HG02623 (cell line): ENCODE results near the gene MRPL24.

Experiments used
- ATAC-seq: cut with Tn5 transposase; IDR thresholded peaks from one replicate; pipeline ENCODE4 v1.9.1; 2021; ENCODE audit warnings: moderate library complexity; ENCODE audit not compliant: unreplicated experiment

The MRPL24 gene

DNA sequence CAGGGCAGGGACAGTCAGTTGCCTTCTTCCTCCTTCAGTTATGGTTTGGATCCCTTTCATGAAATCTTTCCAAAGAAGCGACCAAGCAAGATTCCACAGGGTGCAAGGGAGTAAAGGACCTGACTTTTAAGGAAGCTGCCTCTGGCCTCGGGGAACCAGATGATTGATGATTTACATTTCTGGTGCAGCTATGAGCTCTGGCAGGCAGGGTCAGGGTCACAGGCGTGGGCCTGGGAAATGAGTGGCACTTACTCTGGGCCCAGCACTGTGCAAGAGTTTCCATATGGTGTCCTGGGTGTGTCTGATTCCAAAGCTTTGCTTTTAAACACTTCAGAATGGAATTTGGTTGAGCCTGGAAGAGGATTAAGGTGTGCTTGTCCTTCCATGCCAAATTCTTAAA is 28.3 kb downstream of the MRPL24 start:
- no peak for ATAC-seq

DNA sequence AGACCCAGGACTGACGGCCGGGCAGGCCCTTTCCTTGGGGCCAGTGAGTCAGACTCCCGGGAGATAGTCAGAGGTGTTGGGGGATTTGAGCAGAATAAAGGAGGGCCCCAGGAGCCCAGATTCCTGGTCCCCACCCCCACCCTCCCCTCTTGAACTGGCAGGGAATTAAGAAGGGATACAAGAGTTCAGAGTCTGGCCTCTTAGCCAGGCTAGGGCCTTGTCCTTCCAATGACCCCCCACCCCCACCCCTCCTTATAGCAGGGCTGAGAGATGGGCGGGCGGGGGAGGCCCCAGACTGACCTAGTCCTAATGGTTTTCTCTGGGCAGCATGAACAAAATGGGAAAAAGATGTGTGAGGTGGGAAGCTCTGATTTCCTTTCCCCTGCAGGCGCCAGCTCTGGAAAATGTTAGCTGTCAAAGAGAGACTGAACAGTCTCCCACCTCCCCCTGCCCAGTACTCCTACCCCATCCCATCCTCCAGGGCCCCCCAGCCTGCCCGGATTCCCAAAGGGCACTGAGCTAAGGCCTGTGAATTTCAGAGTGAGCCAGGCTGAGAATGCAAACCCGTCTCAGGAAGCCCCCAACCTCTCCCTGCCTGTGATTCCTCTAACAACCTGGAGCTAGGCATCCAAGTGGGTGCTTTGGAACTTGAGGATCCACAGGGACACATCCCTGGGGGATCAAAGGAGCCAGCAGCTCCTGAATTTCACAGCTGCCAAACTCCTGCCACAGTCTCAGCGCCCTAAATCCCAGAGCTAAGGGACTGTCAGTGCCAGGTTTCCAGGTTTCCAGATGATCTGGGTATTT is 29.7 kb downstream of the MRPL24 start:
- no peak for ATAC-seq

DNA sequence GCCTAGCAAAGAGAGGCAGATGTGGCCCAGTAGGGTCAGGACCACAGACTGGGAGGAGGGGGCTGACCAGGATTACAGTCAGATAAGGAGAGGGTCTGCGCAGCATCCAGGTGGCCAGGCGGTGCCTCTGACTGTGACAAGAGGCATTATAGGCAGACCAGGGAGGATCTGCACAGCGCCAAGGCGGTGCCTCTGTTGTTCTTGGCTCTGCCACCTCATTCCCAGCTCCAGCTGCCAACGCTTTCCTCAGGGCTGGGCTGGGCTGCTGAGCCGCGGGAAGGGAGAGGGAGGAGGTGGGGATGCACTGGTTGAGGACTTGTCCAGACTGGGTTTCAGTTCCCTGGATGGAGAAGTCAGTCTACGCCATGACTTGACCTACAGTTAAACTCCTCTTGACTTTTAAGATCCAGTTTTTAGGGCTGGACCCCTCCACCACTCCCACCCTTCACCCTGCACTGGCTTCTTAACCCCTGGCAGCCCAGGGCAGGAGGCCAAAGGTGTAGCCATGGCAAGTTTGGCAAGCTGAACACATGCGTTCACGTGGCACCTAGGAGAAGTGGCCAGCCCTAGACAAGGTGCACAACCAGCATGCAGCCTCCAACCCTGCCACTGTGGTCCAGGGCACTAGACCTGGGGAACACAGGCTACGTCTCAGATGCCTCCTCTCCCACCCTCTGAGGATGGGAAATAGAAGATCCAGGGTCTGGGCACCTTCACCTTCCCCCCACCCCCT is 31.0 kb downstream of the MRPL24 start:
- ATAC-seq: no peak

DNA sequence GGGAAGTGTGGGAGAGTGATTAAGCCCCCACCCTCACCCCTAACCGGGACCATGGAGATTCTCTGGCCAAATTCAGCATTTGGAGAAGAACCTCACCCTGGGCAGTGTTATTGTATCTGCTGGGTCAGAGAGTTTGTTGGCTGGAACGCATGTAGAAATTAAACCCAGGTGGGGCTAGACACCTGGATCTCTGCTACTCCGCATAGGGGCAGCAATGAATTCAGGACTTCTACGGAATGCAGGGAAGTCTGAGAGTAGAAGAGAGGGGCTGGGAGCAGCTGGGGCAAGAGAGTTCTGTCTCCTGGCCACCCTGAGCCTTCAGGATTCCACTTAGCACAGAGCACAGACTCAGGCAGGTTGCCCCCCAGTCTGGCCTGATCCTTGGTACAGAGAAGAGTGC is 31.9 kb downstream of the MRPL24 start:
- no peak for ATAC-seq

DNA sequence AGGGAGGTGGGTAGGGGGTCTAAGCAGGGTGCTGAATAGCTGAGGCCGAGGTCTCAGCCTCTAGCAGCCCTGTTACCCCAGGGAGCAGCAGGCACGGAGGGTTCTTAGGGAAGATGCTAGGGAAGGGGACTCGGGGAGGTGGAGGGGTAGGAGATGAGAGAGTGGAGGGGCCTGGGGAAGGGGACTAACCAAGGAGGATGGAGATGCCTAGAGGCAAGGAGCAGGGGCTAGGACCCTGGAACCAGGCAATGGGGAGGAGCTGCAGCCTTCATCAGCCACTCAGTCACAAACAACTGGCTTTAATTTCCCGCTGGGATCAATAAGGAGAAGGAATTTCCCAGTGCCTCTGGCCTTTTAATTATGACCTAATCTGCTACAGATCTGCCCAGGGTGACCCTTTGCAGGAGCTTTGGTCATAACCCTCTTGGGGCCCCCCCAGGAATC is 32.6 kb downstream of the MRPL24 start:
- no peak for ATAC-seq

DNA sequence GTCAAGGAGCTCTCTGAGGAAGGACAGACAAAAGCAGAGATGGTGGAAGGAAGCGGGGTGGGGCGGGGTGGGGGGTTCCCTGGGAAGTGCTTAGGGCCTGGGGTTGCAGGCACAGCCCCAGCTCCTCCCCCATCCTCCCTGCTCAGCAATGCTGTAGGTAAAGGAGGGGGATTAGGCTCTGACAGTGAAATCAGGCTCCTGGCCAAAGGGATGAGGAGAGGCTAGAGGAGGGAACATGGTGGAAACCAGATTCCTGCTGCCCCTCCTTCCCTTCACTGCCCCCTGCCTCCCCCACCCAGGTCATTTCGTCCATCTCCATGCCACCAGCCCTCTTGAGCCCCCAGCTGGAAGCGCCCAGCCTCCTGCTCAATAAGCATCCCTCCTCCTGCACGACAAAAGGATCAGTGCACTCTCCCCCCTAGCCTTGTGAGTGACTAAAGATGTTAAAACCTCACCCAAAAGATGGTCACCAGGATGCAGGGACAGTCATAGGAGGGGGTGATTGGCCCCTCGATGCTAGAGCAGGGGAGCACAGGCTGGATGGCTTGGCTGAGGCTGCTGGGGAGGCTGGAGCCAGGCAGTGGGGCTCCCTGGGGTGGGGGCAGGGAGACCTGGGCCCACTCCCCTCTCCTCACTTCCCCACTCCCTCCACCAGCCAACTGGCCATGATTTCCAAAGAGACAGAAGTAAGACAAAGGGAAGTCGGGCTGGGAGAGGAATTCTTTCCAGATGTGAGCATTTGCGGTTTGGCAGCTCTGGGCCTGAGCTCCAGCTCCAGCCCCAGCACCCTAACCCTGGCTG is 33.3 kb downstream of the MRPL24 start:
- no peak for ATAC-seq

DNA sequence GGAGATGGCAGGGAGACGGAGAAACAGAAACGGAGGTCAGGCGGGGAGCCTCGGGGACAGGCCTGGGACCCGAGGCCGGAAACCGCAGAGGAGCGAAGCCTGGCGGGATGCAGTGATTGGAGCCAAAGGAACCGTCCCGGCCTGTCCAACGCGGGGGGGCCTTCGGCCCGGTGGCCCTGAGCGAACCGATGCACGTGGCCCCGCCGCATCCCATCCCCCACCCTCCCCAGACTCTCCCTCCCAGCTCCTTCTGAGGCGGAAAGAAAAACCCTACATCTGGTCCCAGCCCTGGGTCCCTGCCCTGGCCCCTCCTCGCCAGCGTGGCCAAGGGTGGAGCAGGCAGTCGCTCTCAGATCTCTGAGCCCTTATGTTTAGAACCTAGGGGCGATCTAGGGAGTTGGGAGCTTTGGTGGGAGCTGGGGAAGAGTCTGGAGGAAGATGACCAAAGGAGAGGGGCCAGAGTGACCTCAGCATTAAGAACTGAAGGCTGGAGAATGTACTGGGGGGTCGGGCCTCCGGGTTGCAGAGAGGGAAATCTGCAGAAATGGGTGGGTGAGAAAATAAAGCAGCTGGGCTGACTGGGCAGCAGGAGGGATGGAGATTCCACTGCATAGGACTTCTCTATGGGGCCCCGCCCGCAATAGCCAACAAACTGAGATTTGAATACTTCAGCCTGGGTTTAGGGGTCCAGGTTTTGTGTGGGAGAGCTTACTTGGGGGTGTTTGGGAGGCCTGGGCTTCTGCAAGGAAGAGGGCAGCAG is 34.1 kb downstream of the MRPL24 start:
- ATAC-seq: no peak

DNA sequence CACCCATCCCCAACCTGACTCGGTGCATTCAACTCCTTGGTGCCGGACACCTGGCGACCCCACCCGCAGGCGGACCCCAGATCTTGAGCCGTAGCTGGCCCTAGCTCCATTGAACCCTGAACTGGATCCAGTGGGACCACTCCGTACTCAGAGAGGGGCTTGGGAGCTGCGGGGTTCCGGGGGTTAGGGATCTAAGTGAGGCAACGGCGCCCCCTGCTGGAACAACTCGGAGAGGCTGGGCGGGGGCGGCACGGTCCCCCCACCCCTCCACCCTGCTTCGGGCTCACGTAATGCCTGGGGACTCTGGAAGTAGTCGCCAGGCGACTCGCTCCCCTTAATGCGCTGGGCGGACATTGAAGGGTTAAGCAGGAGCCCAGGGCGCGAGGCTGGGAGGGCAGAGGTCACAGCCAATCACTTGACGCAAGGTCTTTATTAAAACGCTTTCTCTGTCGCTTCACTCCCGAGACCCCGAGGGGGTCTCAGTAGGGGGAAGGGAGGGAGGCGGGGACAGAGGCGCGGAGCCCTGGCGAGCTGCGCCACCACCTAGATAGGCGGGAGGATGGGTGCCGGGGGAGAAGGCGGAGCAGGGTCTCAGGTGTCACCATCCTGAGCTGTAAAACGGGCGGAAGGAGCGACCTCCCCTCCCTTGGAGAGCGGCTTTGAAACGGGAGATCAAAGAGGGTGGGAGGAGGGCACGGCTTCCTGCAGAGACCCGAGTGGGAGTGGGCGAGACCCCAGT is 34.8 kb downstream of the MRPL24 start:
- no peak for ATAC-seq

DNA sequence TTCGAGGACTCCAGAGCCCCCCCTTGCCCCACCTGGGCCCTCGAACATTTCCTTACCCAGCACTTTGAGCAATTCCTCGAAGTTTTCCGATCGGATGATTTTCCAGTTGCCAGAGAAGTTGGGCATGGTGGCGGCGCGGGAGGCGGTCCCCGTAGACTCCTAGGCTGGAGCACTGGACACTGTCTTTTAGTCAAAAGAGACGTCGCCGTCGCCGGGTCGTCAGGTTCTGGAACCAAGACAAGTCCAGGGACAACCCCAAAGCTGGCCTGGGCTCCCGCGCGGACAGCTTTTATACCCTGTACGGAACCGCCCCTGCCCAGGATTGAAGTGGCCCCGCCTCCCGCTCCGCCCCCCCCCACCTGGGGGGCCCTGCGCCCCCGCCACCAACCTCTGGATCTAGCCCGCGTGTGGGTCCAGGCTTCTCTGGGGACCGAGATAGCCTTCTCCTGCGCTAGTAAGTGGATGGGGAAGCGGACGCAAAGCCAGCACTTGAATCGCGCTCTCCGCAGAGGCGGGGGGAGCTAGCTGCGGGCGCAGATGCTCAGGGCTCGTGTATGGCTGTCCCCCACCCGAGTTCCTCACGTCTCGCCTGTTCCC is 35.5 kb downstream of the MRPL24 start, which contains the start of gene CRABP2:
Gene CRABP2 (minus strand): TSS at position 263 of the 597 bp plus-strand sequence. CDS start 137 bp downstream, at position 126.
- no peak for ATAC-seq

DNA sequence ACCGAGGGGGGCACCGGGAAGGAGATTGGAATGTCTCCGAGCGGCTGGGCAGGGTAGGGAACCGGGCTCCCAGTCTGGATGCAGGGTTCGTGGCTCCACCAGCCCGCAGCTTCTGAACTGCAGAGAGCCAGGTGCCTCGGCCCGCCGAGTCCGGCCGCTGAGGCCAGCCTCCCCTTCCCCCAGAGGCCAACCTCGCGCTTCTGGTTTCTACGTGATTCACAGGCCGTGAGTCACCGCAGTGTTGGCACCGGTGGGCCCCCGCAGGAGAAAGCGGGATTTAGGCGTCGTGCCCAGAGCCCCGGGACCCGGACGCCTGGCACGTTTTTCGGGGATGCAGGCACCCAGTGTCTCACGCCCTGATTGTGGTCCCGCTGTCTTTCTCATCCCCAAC is 36.0 kb downstream of the MRPL24 start:
- ATAC-seq: no peak

DNA sequence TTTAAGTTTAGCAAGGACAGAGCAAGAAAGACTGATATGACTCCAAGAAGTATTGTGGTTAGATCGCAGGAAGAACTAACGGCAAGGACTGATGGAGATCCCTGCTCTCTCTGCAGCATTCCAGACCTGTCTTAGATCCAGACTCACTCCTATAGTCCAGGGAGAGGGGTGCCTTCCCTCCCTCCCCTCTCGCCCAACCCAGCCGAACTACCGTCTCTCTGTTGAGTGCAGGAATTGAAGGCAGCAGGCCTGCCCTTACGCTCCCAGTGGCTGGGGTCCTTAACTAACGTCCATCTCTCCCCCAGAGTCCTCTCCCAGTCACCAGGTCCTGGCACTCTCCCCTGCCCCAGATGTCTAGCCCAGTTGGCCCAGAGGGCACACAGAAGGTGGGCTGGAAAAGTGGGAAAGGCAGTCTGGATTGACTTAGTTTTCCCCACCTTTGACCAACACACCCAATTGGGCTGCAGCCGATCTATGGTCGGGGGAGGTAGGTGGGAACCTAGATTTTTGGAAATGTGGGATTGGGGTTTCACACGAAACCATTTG is 36.6 kb downstream of the MRPL24 start:
- ATAC-seq: no peak

DNA sequence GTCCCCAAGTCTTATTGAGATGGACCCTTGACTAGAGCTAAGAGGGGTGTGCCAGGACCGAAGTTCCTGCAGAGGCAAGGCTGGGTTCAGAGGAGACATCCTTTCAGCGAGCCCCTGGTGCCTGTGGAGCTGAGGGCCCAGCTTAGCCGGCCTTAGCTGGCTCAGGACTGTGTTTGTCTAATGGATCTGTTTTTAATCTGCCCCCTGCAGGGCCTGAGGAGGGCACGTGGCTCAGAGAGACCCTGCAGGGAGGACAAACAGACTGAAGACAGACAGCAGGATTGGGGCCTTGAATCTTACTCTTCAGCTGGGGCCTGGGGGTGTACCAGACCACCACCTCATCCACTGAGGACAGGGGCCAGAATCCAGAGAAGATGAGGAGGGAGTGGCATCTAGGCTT is 37.1 kb downstream of the MRPL24 start:
- no peak for ATAC-seq

DNA sequence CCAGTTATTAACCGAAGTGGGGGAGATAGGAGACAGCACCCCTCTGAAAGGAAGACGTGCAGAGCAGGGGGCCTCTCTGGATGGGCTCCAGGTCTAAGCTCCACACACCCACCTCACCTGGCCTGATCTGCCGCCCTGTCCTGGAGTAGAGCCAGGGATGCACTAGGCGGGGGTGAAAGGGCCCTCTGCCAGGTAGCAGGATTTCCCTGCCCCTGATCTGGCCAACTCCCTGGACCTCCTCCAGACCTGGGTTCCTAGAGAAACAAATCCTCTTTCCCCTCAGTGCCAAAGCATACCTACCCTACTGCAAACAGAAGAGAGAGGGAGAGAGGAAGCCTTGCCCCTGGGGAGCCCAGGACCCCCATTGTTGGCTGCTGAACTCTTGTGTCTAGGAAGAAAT is 37.6 kb downstream of the MRPL24 start:
- ATAC-seq: no peak

DNA sequence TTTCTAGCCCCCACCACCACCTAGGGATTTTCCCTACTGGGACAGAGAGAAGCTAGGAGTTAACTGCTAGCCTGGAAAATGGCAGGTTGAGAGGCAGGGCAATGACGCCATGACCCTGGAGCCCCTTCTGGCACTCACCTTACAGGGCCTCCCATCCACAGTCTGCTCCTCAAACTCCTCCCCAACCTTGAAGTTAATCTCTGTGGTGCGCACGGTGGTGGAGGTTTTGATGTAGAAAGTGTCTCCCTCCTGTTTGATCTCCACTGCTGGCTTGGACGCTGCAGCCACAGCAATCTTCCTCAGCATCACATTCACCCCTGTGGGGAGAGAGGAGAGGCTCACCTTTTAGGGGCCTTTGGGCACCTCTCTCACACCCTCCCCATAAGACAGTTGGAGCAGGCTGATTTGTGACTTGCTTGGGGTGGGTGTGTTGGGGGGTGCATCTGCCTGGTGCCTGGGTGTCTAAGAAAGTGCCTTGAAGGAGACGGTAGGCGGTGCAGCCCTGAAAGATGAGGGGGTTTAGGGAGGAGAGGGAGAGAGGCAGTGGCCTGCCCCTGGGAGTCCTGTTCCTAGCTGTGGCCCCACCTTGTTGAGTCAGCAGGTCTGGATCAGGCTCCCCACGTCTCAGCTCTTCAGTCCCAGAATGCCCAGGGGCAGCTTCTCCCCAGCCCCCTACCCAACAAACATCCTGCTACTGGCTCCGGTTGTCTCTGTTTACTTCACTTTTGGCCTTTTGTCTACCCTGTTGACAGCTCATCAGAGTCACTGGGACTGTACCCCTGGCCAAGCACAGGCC is 40.0 kb downstream of the MRPL24 start:
- ATAC-seq: no peak

DNA sequence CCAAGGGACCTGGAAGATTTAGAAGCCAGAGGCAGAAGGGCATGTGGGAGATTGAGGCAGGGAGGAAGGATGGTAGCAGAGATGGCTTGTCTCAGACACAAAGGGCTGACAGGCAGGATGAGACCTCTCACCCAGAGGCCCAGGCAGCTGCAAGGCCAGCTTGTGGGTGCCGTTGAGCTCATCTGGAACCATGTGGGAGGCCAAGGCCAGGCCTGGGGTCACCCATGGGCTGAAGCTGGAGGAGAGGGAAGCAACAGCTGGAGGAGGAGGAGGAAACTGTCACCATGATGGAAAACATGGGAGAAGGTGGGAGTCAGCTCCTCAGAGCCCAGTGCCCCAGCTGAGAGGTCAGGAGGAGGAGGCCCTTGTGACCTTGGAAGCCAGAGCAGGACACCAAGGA is 41.9 kb downstream of the MRPL24 start:
- no peak for ATAC-seq

DNA sequence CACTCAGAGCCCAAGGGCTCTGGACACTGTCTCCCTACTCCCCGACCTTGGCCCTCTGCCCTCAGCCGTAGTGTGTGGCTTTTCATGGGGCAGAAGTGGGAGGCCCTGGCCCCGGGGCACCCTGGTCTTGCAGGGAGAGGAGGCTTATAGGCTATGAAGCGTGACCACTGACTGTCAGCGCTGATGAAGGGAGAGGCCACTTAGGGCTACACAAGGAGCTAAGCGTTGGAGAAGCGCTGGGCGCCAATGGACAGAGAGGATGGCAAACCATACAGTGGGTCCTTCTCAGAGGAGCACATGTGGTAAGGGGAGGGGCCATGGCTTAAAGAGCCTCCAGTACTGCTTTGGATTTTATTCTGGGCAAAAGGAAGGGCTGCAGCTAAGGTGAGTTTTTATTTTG is 43.4 kb downstream of the MRPL24 start:
- ATAC-seq: no peak

DNA sequence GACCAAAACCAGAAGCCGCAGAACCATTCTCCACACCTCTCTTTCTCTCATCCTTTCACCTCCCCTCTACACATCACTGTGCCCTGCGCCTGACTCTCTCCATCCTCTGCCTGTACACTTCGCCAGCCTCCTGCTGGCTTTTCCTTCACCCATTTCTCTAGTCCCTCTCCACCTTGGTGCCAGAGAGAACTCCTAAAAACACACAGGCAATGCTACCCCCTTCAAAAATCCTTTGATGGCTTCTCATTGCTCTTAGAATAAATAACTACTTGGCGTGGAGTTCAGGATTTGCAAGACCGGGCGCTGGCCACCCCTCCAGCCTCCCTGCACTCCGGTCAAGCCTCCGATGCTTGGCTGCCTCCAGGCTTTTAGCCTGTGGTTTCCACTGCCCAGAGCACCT is 44.1 kb downstream of the MRPL24 start:
- ATAC-seq: no peak

DNA sequence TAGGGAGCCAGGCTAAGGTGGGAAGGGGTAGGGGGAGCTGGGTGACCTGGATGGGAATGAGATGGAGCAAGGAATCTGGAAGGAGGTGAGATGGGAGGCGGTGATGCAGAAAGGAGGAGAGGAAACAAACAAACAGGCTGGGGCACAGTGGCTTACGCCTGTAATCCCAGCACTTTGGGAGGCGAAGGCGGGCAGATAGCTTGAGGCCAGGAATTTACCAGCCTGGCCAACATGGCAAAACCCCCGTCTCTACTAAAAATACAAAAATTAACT is 46.3 kb downstream of the MRPL24 start:
- ATAC-seq: no peak
